Ectodermal cell (in vitro differentiated cells): Measurements from ENCODE around the gene THOP1.

Experiments
- H3K27ac ChIP-seq: 2 replicates; pipeline ENCODE4 v1.7.0; 2013; ENCODE audit warnings: mild to moderate bottlenecking, low read depth, low read length; ENCODE audit not compliant: insufficient read depth, poor library complexity, severe bottlenecking
- H3K27me3 ChIP-seq: 2 replicates; pipeline ENCODE4 v1.7.0; 2013; ENCODE audit warnings: mild to moderate bottlenecking, low read length; ENCODE audit not compliant: insufficient read depth, control insufficient read depth, poor library complexity, severe bottlenecking
- H3K36me3 ChIP-seq: one replicate; pipeline ENCODE4 v1.7.0; 2013; ENCODE audit warnings: low read length; ENCODE audit not compliant: control insufficient read depth, insufficient read depth
- H3K4me1 ChIP-seq: one replicate; pipeline ENCODE4 v1.7.0; 2013; ENCODE audit warnings: low read length; ENCODE audit not compliant: control insufficient read depth, insufficient read depth
- H3K4me3 ChIP-seq: 2 replicates; pipeline ENCODE4 v1.7.0; 2013; ENCODE audit warnings: low read depth, low read length, control low read depth; ENCODE audit not compliant: insufficient read depth
- H3K9me3 ChIP-seq: 2 replicates; pipeline ENCODE4 v1.7.0; 2013; ENCODE audit warnings: mild to moderate bottlenecking, low read length, moderate library complexity; ENCODE audit not compliant: control insufficient read depth
- WGBS, 2 experiments: methylation state at CpG; one replicate each; pipeline ENCODE4 v1.1.7; 2013; ENCODE audit warnings: missing lambda C conversion rate in 2 of 2; 5-methylcytosine and 5-hydroxymethylcytosine counted together

The THOP1 gene

GRCh38 chr19:2793126-2793525 lies 7.8 kb downstream of the THOP1 start:
- no peak overlapping the region for H3K4me3 ChIP-seq
- no peaks in the 10 kb centered on the region for H3K9me3 ChIP-seq
- no peaks in the 10 kb centered on the region for H3K4me1 ChIP-seq
- peaks cover 48% of the 10 kb centered on the region for H3K36me3 ChIP-seq
- 90 to 95% methylated on average over 7 of the region's 7 CpGs for WGBS, 2 experiments
- H3K27ac ChIP-seq, result no peak overlapping the region
- no peaks in the 10 kb centered on the region for H3K27me3 ChIP-seq

GRCh38 chr19:2793577-2793976 lies 8.3 kb downstream of the THOP1 start:
- Histone ChIP-seq H3K9me3 (no peaks in the 10 kb centered on the region), H3K27me3 (no peaks in the 10 kb centered on the region), H3K36me3 (peaks cover 48% of the 10 kb centered on the region), H3K4me3 (no peak overlapping the region), H3K4me1 (no peaks in the 10 kb centered on the region), H3K27ac (no peak overlapping the region)
- WGBS, 2 experiments, result 95 to 96% methylated on average over 12 of the region's 12 CpGs

GRCh38 chr19:2795827-2796658 lies 10.7 kb downstream of the THOP1 start:
- WGBS, 2 experiments, result 91 to 93% methylated on average over 27 of the region's 27 CpGs

GRCh38 chr19:2796659-2797266 lies 11.5 kb downstream of the THOP1 start:
- no peaks in the 10 kb centered on the region for H3K9me3 ChIP-seq
- no peaks in the 10 kb centered on the region for H3K4me1 ChIP-seq
- WGBS, 2 experiments, result 96% methylated on average over 23 of the region's 23 CpGs
- H3K4me3 ChIP-seq, result no peak overlapping the region
- no peak overlapping the region for H3K27ac ChIP-seq
- H3K27me3 ChIP-seq, result no peaks in the 10 kb centered on the region
- H3K36me3 ChIP-seq, result peaks cover 48% of the 10 kb centered on the region

More at GRCh38 chr19:2795827-2796658, 10.7 kb downstream of the THOP1 start:
- Histone ChIP-seq H3K36me3 (peaks cover 49% of the 10 kb centered on the region), H3K4me3 (no peak overlapping the region), H3K27me3 (no peaks in the 10 kb centered on the region), H3K27ac (no peak overlapping the region), H3K4me1 (no peaks in the 10 kb centered on the region), H3K9me3 (no peaks in the 10 kb centered on the region)

GRCh38 chr19:2797280-2797679 lies 12.0 kb downstream of the THOP1 start:
- Histone ChIP-seq H3K4me3 (no peak overlapping the region), H3K36me3 (peaks cover 48% of the 10 kb centered on the region), H3K9me3 (no peaks in the 10 kb centered on the region), H3K27me3 (no peaks in the 10 kb centered on the region), H3K27ac (no peak overlapping the region), H3K4me1 (no peaks in the 10 kb centered on the region)
- 94% methylated on average over 15 of the region's 15 CpGs for WGBS, 2 experiments

GRCh38 chr19:2798158-2798685 lies 12.9 kb downstream of the THOP1 start:
- Histone ChIP-seq H3K4me1 (no peaks in the 10 kb centered on the region), H3K4me3 (no peak overlapping the region), H3K9me3 (no peaks in the 10 kb centered on the region), H3K27ac (no peak overlapping the region), H3K27me3 (no peaks in the 10 kb centered on the region), H3K36me3 (peaks cover 46% of the 10 kb centered on the region)
- 95 to 96% methylated on average over 16 of the region's 16 CpGs for WGBS, 2 experiments

- H3K27me3 ChIP-seq, result no peaks in the 10 kb centered on the region
- no peak overlapping the region for H3K27ac ChIP-seq
- no peaks in the 10 kb centered on the region for H3K9me3 ChIP-seq
- H3K4me1 ChIP-seq, result no peaks in the 10 kb centered on the region
- WGBS, 2 experiments, result 93 to 94% methylated on average over 7 of the region's 7 CpGs
- H3K36me3 ChIP-seq, result peaks cover 46% of the 10 kb centered on the region
- no peak overlapping the region for H3K4me3 ChIP-seq
These were observed 13.4 kb downstream of the THOP1 start for GRCh38 chr19:2798733-2799132.

- no peaks in the 10 kb centered on the region for H3K9me3 ChIP-seq
- H3K4me1 ChIP-seq, result no peaks in the 10 kb centered on the region
- H3K27me3 ChIP-seq, result no peaks in the 10 kb centered on the region
- no peak overlapping the region for H3K27ac ChIP-seq
- WGBS, 2 experiments, result 96% methylated on average over 41 of the region's 41 CpGs
- no peak overlapping the region for H3K4me3 ChIP-seq
- peaks cover 49% of the 10 kb centered on the region for H3K36me3 ChIP-seq
These were observed 14.1 kb downstream of the THOP1 start for GRCh38 chr19:2799273-2800020.

GRCh38 chr19:2800506-2800905 lies 15.2 kb downstream of the THOP1 start:
- no peaks in the 10 kb centered on the region for H3K9me3 ChIP-seq
- H3K27ac ChIP-seq, result no peak overlapping the region
- no peaks in the 10 kb centered on the region for H3K4me1 ChIP-seq
- WGBS, 2 experiments, result 96% methylated on average over 22 of the region's 22 CpGs
- H3K4me3 ChIP-seq, result no peak overlapping the region
- H3K27me3 ChIP-seq, result no peaks in the 10 kb centered on the region
- peaks cover 51% of the 10 kb centered on the region for H3K36me3 ChIP-seq

GRCh38 chr19:2802826-2803225 lies 17.5 kb downstream of the THOP1 start:
- no peaks in the 10 kb centered on the region for H3K9me3 ChIP-seq
- 95 to 97% methylated on average over 17 of the region's 17 CpGs for WGBS, 2 experiments

More at GRCh38 chr19:2802826-2803225, 17.5 kb downstream of the THOP1 start:
- H3K4me3 ChIP-seq, result no peak overlapping the region
- H3K36me3 ChIP-seq, result peaks cover 44% of the 10 kb centered on the region
- no peak overlapping the region for H3K27ac ChIP-seq
- no peaks in the 10 kb centered on the region for H3K27me3 ChIP-seq
- H3K4me1 ChIP-seq, result no peaks in the 10 kb centered on the region
